Esophagus squamous epithelium (tissue), 5 donors: Measurements from ENCODE around the gene SPON1. TPM values are rescaled to one million over a fixed set of nuclear protein-coding genes. Genes with fewer than 3 reads are reported as not detected.
A peak's percentile ranks its signal among the peaks of the same experiment; 100 is the strongest.

Source experiments
- DNase-seq: peaks from one replicate; lab custom pipeline; 2025; lab: John Stamatoyannopoulos, UW
- H3K27ac ChIP-seq, 4 donors: fragments of 200-600 bp; sonication (generic); one replicate each; pipeline ENCODE4 v1.5.1; 2016 to 2019; ENCODE audit warnings: mild to moderate bottlenecking in 1 of 4
- H3K27me3 ChIP-seq, 4 donors: fragments of 200-600 bp; sonication (generic); 1 replicate in 3 of 4; 2 replicates in 1 of 4; pipeline versions ENCODE4 v1.5.1 to v1.6.0; 2017 to 2021; ENCODE audit warnings: antibody characterized with exemption in 1 of 4
- H3K36me3 ChIP-seq, 3 donors: fragments of 200-600 bp; sonication (generic); one replicate each; pipeline ENCODE4 v1.5.1; 2016 to 2019
- H3K4me1 ChIP-seq, 3 donors: fragments of 200-600 bp; sonication (generic); one replicate each; pipeline ENCODE4 v1.5.1; 2017 to 2019
- H3K4me3 ChIP-seq, 4 donors: fragments of 200-600 bp; sonication (generic); 1 replicate in 3 of 4; 2 replicates in 1 of 4; pipeline ENCODE4 v1.5.1; 2016 to 2019; ENCODE audit warnings: mild to moderate bottlenecking in 2 of 4, moderate library complexity in 1 of 4
- H3K9me3 ChIP-seq, 3 donors: fragments of 200-600 bp; sonication (generic); one replicate each; pipeline ENCODE4 v1.5.1; 2016 to 2019
- POLR2A ChIP-seq, 4 donors: fragments of 450-650 bp; IDR thresholded peaks; one replicate each; pipeline ENCODE4 v1.6.1; 2017; ENCODE audit warnings: antibody characterized with exemption in 4 of 4, mild to moderate bottlenecking in 4 of 4, moderate library complexity in 3 of 4
- WGBS, 2 donors: methylation state at CpG; one replicate each; pipeline ENCODE4 v1.1.5; 2018; 5-methylcytosine and 5-hydroxymethylcytosine counted together
- intact Hi-C: fragments of 100-400 bp; cut with DNase I; formaldehyde crosslinking; loops from one replicate; pipeline ENCODE4 v1.15.0; 2022
- total RNA-seq, 4 donors: library from RNA; depleted of rRNA; stranded (reverse); fragments of >200 nt; gene quantifications; one replicate each; pipeline ENCODE4 v1.1.0, GENCODE V29; 2016
- TF ChIP-seq, protein P1 (sequence below), 6 experiments: fragments of 450-650 bp in 4 of 6; fragments of 200-600 bp in 2 of 6; sonication (generic) in 2 of 6; IDR thresholded peaks; one replicate each; pipeline ENCODE4 v1.5.1; 2016 to 2019; ENCODE audit warnings: antibody characterized with exemption in 6 of 6, mild to moderate bottlenecking in 4 of 6, moderate library complexity in 4 of 6
- donor health status: DM: yes; HTN: yes; CAD: no.

Gene SPON1
- total RNA-seq, 4 donors from 2014 or later: 1.6 to 44.4 (median 6.5) TPM

DNA sequence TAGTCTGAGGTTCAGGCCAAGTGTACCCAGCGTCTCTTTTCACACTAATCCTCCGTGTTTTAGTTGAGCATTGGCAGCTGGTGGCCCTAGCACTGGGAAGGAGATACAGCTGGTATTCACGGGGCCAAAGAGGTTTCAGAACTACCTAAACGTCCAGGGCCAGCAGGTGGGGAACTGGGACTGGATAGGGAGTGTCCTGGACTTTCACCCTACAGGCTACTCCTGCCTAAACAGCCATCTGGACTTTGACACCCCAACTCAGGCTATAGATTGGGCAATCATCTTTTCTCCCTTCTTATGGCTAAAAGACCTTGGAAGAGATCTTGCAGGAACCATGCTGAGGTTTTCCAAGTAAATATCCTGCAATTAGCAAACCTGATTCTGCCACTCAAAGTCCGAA, 2.8 kb downstream of the SPON1 start:
- DNase-seq: no peak
- H3K27me3 ChIP-seq: peaks cover 7 to 68% (median 18%) of the 10 kb centered on the region in 4 donors
- no peak for TF ChIP-seq POLR2A (IDR thresholded peaks at IDR 0.05)
- TF ChIP-seq, protein P1, sequence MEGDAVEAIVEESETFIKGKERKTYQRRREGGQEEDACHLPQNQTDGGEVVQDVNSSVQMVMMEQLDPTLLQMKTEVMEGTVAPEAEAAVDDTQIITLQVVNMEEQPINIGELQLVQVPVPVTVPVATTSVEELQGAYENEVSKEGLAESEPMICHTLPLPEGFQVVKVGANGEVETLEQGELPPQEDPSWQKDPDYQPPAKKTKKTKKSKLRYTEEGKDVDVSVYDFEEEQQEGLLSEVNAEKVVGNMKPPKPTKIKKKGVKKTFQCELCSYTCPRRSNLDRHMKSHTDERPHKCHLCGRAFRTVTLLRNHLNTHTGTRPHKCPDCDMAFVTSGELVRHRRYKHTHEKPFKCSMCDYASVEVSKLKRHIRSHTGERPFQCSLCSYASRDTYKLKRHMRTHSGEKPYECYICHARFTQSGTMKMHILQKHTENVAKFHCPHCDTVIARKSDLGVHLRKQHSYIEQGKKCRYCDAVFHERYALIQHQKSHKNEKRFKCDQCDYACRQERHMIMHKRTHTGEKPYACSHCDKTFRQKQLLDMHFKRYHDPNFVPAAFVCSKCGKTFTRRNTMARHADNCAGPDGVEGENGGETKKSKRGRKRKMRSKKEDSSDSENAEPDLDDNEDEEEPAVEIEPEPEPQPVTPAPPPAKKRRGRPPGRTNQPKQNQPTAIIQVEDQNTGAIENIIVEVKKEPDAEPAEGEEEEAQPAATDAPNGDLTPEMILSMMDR (IDR thresholded peaks at IDR 0.05): no peak
- peak overlapping the region in 1 of 4 donors; percentile 67 for H3K4me3 ChIP-seq
- H3K9me3 ChIP-seq: no peaks in the 10 kb centered on the region
- 79 to 82% methylated on average over 3 of the region's 5 CpGs for WGBS, 2 donors
- H3K4me1 ChIP-seq: peaks cover 18 to 31% (median 24%) of the 10 kb centered on the region in 3 donors
- peak overlapping the region in 2 of 4 donors; percentile 42 to 81 for H3K27ac ChIP-seq
- intact Hi-C loops: no loop called here
- H3K36me3 ChIP-seq: no peaks in the 10 kb centered on the region

DNA sequence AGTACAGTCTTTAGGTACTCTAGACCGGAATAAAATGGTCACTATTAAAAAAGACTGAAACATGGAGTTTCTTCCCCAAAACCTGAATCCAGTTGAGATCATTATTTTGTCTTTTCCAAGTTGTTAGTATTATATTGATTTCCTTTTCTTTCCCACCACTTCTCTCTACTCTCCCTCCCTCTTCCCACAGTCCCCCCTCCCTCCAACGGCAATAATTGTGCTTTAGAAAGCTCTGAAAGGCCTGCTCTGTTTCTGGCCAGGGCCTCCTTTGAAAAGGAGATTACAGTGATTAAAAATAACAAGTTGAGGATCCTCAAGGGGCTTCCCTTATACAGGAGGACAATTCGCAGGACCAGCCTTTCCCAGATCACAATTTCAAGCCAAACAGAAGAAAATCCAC, 3.5 kb downstream of the SPON1 start:
- TF ChIP-seq, protein P1 (IDR thresholded peaks at IDR 0.05): no peak
- no peak for TF ChIP-seq POLR2A (IDR thresholded peaks at IDR 0.05)
- Histone ChIP-seq H3K4me3 (no peak overlapping the region), H3K27me3 (peaks cover 7 to 62% (median 17%) of the 10 kb centered on the region in 4 donors), H3K36me3 (no peaks in the 10 kb centered on the region), H3K27ac (no peak overlapping the region), H3K9me3 (no peaks in the 10 kb centered on the region), H3K4me1 (peaks cover 18 to 32% (median 24%) of the 10 kb centered on the region in 3 donors)
- 66 to 81% methylated on average over 3 of the region's 3 CpGs for WGBS, 2 donors
- no peak for DNase-seq
- intact Hi-C loops: no loop called here

DNA sequence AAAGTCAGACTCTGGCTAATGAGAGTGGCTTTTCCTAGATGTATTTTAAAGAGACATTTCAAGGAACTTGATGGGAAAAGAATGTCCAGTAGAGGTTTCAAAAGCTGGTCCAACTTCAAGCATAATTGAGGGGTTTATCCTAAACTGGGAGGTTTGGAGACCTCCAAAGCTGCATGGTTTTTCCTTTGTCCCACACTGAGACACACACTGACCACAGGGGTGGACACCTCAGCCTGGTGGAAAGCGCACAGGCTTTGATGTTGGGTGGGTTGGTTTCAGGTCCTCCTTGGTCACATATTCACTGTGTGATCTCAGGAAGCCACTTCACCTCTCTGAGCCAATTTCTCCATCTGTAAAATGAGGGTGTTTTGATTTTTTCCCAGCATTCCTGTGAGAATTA, 4.0 kb downstream of the SPON1 start:
- Histone ChIP-seq H3K27me3 (peaks cover 7 to 57% (median 16%) of the 10 kb centered on the region in 4 donors), H3K4me3 (no peak overlapping the region), H3K4me1 (peaks cover 18 to 37% (median 24%) of the 10 kb centered on the region in 3 donors), H3K27ac (no peak overlapping the region), H3K36me3 (no peaks in the 10 kb centered on the region), H3K9me3 (no peaks in the 10 kb centered on the region)
- WGBS, 2 donors: 86 to 100% methylated on average over 1 of the region's 1 CpG
- no peak for TF ChIP-seq POLR2A (IDR thresholded peaks at IDR 0.05)
- TF ChIP-seq, protein P1 (IDR thresholded peaks at IDR 0.05): no peak
- DNase-seq: no peak
- intact Hi-C loops: no loop called here

DNA sequence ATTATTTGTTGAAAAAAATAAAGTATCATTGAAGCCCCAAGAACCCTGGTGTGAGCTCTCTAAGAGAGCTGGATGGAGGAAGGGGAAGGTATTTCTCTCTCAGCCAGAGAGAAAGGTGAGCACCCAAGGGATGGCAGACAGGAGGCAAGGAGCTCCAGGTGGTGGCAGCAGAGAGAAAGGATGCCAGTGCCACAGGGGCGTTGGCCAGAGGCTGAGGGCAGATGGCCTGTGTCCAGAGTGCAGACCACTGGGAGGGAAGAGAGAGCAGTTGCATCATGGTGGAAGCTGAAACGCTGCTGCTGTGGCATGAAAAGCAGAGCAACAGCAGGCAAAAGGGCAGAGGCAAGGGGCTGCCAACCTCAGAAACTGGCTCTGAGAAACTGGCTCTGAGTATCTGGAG, 8.5 kb downstream of the SPON1 start:
- intact Hi-C loops: no loop called here
- Histone ChIP-seq H3K9me3 (no peaks in the 10 kb centered on the region), H3K4me3 (no peak overlapping the region), H3K4me1 (peaks cover 0 to 19% (median 0%) of the 10 kb centered on the region in 3 donors), H3K36me3 (no peaks in the 10 kb centered on the region), H3K27ac (peak overlapping the region in 1 of 4 donors; percentile 27), H3K27me3 (peaks cover 0 to 12% (median 0%) of the 10 kb centered on the region in 4 donors)
- TF ChIP-seq, protein P1 (IDR thresholded peaks at IDR 0.05): peak in 4 of 6 experiments; percentile 9 to 43 (median 24)
- no peak for TF ChIP-seq POLR2A (IDR thresholded peaks at IDR 0.05)
- WGBS, 2 donors: 36 to 46% methylated on average over 2 of the region's 2 CpGs
- DNase-seq: no peak

DNA sequence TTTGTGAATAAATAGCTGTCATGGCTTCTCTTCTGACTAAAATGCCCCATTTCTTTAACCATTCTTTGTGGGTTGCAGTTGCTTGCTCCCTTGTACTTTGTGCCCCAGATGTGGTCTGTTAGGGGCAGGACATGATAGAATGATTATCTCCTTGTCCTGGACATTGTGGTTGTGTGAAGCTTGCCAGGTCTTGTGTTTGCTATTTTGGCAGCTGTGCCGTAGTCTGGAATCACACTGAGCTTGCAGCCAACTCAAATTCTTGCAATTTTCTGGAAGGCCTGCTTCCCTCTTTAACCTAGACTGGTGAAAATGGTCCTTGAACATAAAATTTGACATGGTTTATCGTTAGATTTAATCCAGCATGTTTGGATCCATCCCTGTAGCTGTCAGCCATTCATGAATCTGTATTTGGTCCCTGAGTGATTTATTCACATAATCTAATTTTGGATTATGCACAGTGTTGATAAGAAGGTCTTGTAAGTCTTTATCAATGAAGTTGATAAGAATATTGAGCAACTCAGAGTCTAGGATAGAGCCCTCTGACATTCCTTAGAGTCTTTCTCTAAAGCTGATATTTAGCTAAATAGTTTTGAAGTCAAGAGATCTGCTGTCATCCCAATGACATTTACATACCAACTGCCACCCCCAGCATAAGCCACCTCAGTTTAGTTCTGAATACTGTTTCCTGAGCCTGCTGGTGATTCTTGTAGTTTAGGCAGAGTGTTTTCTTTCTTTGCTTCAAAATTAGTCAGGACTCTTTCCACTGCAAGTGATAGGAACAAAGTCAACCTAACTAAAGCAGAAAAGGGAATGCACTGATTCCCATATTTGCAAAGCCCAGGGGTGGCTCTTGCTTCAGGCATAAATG, 9.8 kb downstream of the SPON1 start:
- DNase-seq: no peak

More for the DNA sequence above, 9.8 kb downstream of the SPON1 start:
- H3K4me3 ChIP-seq: no peak overlapping the region
- peaks cover 0 to 19% (median 0%) of the 10 kb centered on the region in 3 donors for H3K4me1 ChIP-seq
- H3K27me3 ChIP-seq: peaks cover 0 to 5% (median 0%) of the 10 kb centered on the region in 4 donors
- H3K9me3 ChIP-seq: no peaks in the 10 kb centered on the region
- no peak for TF ChIP-seq POLR2A (IDR thresholded peaks at IDR 0.05)
- TF ChIP-seq, protein P1 (IDR thresholded peaks at IDR 0.05): no peak
- 16% methylated on average over 2 of the region's 2 CpGs for WGBS, 2 donors
- H3K27ac ChIP-seq: peak overlapping the region in 3 of 4 donors; percentile 9 to 57 (median 40)
- intact Hi-C loops: no loop called here
- H3K36me3 ChIP-seq: no peaks in the 10 kb centered on the region
